ENCODE measurements around the gene TREML2.

TREML2 gene

DNA sequence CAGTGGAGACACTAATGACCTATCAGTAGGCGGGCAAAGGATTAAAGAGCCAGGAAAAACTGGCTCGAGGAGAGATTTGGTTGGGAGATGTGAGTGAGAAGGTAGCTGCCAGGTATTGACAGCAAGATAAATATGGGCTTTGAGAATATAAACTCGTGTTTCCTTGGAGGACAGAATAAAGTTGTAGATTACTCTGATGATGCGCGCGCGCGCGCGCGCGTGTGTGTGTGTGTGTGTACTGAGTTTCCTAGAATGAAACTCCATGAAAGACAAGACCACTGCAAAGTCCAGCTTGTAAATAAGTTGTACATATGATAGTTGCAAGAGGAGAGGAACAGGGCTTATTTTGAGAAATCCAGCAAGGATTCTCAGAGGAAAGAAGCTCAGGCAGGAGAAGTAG lies 24.8 kb downstream of the TREML2 start:
- DNase-seq (ENCODE audit: low spot score): no peak

DNA sequence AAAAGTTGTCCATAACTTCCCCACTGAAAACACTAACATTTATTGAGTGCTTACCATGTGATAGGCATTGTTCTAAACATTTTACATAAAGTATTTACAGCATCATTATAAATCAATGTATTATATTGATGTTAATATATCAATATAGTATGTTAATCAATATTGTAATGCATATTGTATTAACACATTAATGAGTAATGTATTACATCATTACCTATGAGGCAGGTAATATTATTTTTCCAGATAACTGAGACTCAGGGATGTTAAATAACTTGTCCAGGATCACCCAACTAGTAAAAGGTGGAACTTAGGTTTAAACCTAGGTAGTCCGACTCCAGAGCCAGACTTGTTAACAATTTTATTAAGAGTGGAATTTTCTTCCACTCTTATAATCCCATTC lies 25.9 kb downstream of the TREML2 start:
- DNase-seq (ENCODE audit: low spot score): no peak

DNA sequence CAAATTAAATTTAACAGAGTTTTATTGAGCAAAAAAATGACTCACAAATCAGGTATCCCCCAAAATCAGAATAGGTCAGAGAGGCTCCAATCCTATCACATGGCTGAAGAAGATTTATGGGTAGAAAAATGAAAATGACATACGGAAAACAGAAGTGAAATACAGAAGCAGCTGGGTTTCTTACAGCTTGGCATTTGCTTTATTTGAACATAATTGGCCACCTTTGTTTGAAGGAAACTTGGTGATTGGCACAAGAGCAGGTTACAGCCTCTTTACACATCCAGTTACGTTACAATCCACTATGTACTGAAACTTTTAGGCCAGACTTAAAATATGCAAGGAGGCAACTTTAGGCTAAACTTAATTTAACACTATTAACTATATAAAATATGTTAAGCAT lies 26.3 kb downstream of the TREML2 start:
- no peak for DNase-seq (ENCODE audit: low spot score)

DNA sequence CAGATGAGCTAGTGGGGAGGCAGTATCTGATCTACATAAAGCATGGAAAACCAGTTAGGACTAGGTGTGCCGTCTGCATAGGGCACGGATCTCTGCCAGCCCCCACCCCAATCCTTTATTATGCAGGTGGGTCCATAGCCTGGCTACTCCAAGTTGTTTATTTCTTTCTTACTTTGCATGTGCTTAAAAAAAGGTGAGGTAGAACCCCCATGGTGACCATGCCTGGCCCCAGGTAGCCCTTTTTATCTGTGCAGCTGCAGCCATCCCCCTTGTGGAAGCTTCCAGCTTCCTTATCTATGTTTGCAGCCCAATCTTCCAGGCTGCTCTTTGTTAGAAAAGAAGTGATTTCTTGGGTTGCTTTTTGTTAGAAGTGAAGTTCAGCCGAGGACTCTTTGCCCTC lies 29.0 kb downstream of the TREML2 start:
- no peak for DNase-seq (ENCODE audit: low spot score)

DNA sequence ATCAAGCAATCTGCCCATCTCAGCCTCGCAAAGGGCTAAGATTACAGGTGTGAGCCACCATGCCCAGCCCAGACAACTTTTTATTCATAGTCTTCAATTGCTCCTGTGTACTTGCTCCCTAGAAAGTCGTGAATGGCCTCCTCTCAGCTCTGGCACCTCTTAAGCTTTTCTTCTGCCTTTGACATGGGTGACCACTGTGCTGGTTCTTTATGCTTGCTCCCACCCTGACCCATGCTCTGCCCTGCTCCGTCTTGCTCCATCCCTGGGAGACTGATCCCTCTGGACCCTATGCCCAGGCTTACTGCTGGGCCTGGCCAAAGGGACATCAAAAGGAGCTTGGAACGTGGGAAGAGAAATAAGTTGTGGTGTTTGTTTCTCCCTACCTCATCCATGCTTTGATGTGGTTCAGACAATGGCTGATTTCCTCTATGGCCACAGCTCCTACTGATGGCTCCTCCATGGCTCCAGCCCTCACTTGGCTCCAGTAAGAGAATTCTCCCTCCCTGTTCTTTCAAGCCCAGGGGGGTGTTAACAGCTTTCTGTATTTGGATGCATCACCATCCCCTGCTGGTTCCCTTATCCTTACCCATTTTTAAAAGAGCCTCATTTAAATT lies 30.3 kb downstream of the TREML2 start:
- DNase-seq (ENCODE audit: low spot score): no peak

DNA sequence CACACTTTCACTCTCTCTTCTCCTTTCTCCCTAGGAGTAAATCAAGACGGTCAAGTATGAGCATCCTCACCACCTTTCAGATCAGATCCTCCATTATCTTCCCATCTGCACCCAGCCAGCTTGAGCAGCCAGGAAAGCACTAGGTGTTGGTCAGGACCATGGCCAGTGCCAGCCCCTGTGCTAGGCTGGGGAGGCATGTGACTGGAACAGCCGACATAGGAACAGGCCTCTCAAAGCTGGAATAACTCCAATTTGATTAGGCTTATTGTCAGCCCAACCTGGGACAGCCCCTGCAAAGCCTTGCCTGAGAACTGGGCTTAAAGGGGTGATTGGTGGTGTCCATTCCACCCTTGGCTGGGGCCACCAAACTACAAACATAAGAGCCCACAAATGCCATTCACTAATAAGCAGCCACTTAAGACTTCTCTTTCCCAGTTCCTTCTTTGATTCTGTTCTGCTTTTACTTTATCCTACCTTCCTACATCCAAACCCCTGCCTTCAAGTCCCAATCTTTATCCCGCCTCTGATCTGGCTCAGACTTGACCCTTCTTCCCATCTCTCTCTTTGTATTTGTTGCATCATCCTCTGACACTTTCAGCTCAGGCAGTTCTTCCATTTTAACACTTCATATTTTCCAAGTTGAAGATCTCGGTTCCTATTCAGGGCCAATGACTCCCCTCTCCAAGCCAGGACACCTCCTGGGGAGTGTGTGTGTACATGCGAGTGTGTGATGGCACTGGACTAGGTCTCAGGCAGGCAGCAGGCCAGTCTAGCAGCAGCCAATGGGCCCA lies 33.6 kb downstream of the TREML2 start:
- DNase-seq (ENCODE audit: low spot score): no peak

DNA sequence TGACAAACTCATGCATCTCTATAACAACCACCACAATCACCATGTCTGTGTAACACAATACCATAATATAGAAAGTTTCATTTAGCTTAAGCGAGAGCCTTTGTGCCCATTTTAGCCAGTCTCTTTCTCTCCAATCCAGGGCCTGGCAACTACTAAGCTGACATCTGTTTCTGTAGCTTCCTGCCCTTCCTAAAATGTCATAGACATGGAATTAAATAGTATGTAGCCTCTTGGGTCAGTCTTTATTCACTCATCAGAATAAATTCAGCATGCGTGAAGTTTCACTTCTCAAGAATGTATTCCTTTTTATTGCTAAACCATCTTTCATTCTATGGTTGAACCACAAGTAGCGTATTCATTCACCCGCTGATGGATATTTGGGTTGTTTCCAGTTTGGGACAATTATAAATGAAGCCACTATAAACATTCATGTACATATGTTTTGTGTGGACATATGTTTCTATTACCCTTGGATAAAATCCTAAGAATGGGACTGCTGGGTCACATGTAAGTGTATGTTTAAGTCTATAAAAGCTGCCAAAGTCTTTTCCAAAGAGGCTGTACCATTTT lies 36.3 kb downstream of the TREML2 start:
- no peak for DNase-seq (ENCODE audit: low spot score)

DNA sequence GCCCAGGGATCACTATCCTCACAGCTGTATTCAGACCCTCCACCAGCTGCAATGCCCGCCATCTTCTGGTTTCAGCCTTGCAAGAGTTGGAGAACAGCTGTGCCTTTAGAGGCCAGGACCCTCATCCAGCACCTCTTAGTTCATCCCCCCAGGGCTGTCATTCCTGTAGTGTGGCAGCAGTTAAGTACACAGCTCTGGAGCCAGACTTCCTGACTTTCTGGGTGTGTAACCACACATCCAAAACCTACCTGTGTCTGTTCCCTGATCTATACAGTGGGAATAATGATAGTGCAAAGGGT lies 37.6 kb downstream of the TREML2 start:
- DNase-seq (ENCODE audit: low spot score): no peak

DNA sequence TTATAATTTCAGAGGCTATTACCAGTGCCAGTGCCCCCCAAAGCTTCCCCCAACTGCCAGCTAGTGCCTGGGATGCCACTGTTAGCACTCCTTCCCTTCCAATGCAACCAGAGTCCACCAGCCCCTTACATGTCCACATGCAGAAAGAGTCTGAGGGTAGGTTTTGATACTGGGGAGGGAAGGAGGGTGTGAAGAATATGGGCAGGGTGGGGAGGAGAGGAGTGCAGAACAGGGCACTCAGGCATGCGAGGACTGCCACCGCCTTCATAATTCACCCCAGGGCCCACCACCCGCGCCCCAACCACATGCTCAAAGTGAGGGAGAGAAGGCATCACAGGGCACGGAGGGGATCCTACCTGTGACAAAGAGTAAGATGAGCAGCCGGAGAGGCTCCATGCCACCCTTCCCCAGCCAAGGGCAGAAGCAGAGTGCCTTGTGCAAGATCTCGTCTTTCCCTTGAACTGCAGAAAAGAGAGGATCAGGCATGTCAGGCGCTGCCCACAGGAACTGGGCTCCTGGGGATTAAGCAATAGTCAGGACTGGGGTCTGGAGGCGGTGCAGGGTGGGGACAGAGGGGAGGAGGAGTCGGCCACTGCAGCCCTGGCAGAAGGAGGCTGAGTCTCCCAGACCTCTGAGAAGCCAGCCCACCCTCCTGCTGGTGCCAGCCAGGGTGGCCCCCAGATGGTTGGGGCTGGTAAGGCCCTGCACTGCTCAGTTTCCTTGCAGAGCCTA lies 38.1 kb downstream of the TREML2 start, which contains the start of gene TREM2:
Gene TREM2, minus strand, starts transcription at position 430 of the 732 bp plus-strand sequence. Its CDS starts 34 bp downstream, at position 396.
- no peak for DNase-seq (ENCODE audit: low spot score)

DNA sequence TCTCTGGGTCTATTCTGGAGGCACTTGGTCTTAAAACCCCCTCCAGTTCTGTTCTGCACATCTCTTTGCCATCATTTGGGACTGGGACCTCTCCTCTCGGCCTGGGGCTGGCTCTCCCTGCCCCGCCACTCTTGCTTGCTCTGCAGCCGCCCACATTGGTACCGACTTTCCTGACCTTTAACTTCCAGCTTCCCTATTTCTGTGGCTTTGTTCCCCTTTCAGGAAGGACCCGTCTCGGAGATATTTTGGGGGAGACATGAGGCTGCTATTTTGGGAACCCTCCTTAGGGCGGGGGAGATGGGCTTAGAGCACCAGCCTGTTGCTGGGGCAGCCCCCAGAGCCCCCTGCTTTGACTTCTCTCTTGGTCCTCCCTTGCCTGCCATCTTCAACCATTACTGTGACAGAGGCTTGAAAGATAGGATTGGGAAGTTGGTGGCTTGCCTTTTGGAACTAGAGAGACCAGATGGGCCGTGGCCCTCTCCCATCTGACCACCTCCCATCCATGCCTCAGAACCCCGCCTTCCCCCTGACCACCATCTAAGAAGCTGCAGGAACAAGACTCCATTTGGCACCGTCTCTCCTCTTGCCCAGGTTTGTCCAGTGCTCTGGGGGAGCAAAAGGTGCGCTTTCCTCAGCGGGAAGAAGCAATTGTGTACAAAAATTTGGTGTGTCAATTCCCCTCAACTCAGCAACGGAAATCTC lies 38.9 kb downstream of the TREML2 start:
- DNase-seq (ENCODE audit: low spot score): peak; percentile 60

DNA sequence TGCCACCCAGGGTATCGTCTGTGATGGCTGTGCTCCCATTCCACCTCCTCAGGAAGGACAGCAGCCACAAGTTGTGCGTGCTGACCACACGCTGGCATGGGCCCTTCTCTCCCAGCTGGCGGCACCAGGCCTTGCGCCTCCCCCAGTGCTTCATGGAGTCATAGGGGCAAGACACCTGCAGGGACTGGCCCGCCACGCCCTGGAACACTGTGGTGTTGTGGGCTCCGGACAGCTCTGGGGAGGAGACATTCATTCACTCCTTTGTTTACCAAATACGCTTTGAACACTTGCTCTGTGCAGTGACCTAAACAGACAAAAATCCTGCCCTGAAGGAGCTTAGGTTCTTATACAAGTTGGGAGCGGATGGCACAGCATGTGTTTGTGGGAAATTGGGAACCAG lies 39.6 kb downstream of the TREML2 start:
- no peak for DNase-seq (ENCODE audit: low spot score)

DNA sequence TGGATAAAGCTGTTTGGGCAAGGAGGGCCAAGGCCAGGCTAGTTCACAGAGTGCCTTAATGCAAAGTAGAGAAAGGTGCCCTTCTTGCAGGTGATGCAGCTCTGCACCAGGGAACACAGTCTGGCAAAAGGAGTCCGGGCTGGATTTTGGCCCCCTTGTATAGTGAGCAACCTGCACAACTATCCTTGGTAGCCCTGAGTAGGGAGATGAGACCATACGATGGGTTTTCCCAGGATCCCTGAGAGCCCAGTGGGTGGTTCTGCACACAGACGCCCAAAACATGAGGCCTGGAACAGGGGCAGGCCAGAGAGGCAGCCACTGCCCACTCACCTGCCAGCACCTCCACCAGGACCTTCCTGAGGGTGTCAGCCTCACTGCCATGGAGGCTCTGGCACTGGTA lies 40.0 kb downstream of the TREML2 start:
- no peak for DNase-seq (ENCODE audit: low spot score)

DNA sequence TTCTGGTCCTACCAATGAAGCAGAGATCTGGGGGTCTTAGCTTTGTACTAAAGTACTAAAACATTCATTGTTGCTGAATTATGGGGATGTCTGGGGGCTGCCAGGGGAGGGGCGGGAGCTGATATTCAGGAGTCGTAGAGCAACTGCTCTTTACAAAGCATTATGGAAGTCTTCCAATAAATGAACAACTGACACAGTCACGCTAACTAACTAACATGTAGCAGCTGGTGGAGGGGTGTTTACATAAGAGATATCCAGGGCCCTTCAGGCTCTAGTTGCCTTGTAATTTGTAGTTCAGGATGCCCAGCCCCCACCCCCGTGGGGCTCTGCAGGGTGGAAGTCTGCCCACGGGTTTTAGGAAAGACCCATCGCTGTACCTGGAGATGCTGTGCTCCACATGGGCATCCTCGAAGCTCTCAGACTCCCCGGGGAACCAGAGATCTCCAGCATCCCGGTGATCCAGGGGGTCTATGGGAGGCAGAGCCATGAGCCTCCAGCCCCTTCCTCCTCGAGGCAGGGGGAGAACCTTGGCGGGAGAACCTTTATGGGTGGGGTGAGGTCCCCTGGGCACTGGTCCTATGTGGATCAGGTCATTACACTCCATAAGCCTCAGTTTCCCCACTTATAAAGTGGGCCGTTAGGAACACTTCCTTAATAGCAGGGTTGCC lies 41.4 kb downstream of the TREML2 start:
- no peak for DNase-seq (ENCODE audit: low spot score)

DNA sequence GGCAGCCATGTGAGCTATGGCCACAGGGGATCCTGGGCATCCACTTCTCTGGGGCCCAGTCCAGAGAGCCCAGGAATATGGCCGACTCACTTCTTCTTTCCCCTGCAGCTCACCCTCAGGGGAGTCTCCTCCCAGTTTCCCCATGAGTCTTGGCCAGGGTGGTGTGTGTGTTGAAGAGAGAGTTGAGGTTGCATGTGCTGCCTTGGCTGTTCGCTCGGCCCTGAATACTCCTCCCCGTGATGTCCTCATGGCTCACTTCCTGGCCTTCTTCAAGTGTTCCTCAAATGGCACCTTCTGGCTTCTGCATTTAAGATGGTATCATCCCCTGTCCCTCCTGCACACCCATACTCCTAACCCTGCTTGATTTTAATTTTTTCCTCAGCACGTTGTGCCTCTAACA lies 43.6 kb downstream of the TREML2 start:
- peak; percentile 47 for DNase-seq (ENCODE audit: low spot score)

DNA sequence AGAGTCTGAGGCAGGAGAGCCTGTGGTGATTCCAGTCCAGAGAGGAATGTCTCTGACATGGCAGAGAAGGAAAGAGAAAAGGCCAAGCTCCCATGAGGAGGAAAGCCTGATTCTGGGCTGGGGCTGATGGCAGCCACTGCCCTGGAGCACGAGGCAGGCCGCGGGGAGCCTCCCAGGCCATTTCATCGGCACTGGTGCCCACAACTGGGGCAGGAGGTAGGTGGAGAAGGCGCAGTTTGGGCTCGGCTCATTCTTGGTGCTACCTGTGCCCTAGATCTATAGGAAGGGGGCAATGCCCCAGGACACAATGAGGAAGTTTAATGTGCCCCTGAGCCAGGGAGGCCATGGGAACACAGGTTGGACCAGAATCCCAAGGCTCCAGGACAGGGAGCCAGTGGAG lies 44.2 kb downstream of the TREML2 start:
- DNase-seq (ENCODE audit: low spot score): no peak

DNA sequence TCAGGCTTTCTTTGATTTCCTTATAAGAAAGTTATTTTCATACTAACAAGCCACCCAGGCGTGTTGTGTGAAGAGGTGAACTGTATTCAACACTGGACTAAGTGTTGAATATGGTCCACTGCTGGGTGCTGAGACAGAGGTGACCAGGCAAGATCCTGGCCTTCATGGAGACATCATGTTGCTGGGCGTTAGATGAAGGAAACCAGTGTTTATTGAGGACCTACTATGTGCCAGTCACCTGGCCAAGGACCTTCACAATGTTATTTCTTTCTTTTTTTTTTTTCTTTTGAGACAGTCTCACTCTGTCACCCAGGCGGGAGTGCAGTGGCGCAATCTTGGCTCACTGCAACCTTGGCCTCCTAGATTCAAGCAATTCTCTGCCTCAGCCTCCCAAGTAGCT lies 44.9 kb downstream of the TREML2 start:
- DNase-seq (ENCODE audit: low spot score): no peak

DNA sequence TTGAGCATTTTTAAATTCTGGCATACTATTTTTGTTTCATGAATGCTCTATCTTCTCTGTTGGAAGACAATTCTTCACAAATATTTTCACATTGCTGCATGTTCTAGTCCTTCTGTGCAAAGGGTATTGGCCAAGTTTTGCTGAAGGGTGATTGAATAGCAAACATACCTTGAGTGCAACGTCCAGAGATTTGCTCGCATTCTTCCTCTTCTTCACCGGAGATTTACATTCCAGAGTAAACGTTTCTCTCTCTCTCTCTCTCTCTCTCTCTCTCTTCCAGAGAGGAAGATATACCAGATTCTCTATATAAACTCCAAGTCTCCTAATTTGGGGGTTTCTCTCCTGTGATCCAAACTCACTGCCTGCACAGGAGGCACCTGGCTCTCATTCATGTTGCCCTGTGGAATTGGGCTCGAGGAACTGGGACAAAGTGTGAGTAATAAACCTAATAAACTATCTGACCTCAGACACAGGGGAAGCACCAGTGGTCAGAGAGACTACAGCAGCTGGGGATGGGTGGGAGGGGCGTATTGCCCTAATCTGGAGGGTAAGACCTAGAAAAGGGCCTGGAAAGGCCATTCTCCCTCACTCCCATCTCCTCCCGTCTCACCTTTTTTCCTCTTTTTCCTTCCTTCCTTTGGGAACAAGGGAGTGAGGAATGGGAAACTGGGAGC lies 45.7 kb downstream of the TREML2 start:
- DNase-seq (ENCODE audit: low spot score): no peak

DNA sequence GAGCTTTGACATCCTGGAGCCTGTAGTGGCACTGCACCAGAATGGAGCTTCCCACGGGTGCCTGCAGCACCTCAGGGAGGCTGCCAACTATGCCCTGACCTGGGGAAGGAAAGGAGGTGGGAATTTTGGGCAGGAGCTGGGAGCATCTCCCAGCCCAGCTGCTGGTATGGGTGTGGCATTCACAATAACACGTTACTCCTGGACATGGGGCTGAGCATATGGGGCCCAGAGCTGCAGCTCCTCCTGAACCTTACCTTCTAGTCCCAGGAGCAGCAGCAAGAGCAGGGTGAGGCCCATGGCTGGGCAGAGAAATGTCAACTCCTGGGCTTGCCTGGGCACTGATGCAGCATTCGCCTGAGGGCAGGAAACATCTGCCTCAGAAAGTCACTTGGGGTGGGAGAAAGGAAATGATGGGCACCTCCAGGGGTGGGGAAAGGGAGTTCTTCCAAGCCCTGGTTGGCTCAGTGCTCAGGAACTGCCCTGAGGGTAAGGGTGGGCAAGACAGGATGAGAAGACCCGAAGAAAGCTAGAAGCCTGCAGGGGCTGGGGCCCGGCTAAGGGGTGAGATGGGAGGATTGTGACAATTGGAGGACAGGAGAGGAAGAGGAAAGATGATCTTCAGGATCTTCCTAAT lies 46.8 kb downstream of the TREML2 start, which contains the start of gene TREML1:
Gene TREML1, minus strand, starts transcription at position 356 of the 634 bp plus-strand sequence. Its CDS starts 59 bp downstream, at position 297.
- no peak for DNase-seq (ENCODE audit: low spot score)

DNA sequence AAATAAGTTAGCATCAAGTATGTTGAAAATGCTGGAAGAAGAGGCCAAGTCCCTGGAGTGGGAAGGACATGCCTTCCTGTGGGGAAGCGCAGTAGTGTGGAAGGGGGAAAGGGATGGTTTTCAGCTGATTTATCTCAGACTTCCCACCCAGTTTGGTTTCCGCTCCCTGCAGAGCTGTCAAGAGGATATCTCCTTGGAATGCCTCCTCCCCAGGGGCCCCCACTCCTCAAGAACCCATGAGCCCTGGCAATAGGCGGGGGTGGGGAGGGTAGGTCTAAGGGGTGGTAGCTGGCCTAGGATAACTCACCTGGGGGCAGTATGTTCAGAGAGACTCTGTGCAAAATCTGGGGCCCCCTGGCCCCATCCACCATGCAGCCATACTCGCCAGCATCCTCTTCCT lies 47.5 kb downstream of the TREML2 start:
- DNase-seq (ENCODE audit: low spot score): no peak

DNA sequence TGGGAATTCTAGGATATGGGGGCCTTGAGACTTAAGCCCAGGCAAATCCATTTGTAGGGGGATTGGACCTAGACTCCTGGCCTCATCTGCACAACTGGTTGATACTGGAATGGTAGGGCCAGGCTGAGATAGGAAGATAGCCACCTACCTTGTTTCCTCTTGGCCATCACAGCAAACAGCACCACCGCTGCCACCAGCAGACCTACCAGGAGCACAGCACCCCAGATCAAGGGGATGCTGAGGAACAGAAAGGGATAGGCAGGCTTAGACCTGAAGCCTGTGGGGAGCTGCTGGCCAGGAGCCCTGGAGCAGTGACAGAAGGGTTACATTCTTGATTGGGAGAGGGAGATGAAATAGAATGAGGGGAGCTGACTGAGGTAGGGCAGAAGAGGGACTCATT lies 50.3 kb downstream of the TREML2 start:
- no peak for DNase-seq (ENCODE audit: low spot score)

DNA sequence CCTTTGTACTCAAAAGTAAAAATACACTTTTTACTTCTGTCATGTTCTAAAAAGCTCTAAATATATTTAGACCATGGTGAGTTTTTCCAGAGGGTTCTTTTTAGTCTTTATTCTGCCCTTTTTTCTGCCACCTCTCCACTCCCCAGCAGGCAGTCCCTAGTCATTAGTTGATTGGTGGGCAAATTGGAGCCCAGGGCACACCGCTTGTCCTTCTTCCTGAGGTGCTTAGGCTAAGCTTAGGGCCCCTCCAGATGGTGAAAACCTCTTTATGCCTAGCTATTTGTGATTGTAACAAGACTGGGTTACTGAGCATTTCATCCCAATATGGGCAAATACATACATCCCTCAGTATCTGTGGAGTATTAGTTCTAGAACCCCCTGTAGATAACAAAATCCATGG lies 53.0 kb downstream of the TREML2 start:
- no peak for DNase-seq (ENCODE audit: low spot score)
